GM12892 (cell line): ENCODE results near the gene SLC4A11.

Source experiments
- DNase-seq: peaks from one replicate; pipeline ENCODE4 v3.0.0; 2011; ENCODE audit not compliant: insufficient read length
- FAIRE-seq: peaks from 2 replicates; lab custom pipeline; 2011; peaks lifted over from hg19 to GRCh38; lab: Jason Lieb, UNC
- POLR2A ChIP-seq: IDR thresholded peaks from 2 replicates; pipeline ENCODE4 v1.6.1; 2011; ENCODE audit warnings: low read depth, low read length, control low read depth
- POLR2AphosphoS5 ChIP-seq: IDR thresholded peaks from 2 replicates; pipeline ENCODE4 v1.6.1; 2011; ENCODE audit warnings: low read depth, low read length, control low read depth
- TAF1 ChIP-seq: IDR thresholded peaks from 2 replicates; pipeline ENCODE4 v1.6.1; 2011; ENCODE audit warnings: low read depth, mild to moderate bottlenecking, control low read depth, low read length, borderline replicate concordance

SLC4A11 gene

GRCh38 chr20:3208786-3209256 lies 30.2 kb downstream of the SLC4A11 start:
- no peak for DNase-seq
- peak; percentile 76 for FAIRE-seq

DNA sequence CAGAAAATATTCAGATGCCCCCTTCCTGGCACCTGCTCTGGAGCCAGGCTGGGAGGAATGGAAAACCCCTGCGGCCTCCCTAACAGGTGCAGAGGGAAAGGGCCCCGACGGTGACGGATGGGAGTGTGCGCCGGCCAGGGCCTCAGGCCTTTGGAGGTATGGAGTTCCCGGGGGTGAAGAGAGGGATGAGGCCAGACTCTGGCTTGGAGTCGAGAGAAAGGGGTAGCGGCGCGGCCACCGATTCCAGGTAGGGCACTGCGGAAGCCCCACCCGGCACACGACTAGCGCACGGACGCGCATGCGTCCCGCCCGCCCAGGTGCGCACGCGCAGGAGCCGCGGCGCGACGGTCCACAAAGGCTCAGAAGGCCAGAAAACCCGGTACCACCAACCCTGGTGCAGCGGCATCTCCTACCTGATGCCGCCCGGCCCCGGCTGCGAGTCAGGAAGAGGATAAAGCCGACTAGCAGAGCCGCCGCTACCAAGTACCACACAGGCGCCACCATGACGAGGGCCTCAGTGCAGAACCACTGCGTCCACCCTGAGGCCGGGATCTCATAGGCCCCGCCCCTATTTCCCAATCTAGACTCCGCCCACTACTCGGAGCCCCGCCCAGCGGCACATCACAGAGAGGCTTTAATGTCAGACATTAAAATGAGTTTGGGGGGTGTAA lies 34.7 kb downstream of the SLC4A11 start, which contains the start of gene DDRGK1:
Gene DDRGK1, minus strand, starts transcription at position 559 of the 671 bp plus-strand sequence. Its CDS starts 55 bp downstream, at position 504.
- peak; percentile 63 for TF ChIP-seq POLR2AphosphoS5
- peak; percentile 77; the same call in 1 of the 2 replicates for TF ChIP-seq POLR2A
- peak; percentile 57 for TF ChIP-seq TAF1
- FAIRE-seq: peak; percentile 95

More at GRCh38 chr20:3208786-3209256, 30.2 kb downstream of the SLC4A11 start:
- TF ChIP-seq POLR2A (no peak), POLR2AphosphoS5 (no peak), TAF1 (no peak)

GRCh38 chr20:3203315-3204123 lies 35.5 kb downstream of the SLC4A11 start:
- FAIRE-seq (peak; percentile 57), DNase-seq (no peak)
- TF ChIP-seq POLR2A: no peak; the same call in 1 of the 2 replicates
- no peak for TF ChIP-seq POLR2AphosphoS5
- TF ChIP-seq TAF1: no peak

More for the DNA sequence above, 34.7 kb downstream of the SLC4A11 start, which contains the start of gene DDRGK1:
- DNase-seq: peak; percentile 91

- TF ChIP-seq TAF1: no peak
- no peak for TF ChIP-seq POLR2A
- TF ChIP-seq POLR2AphosphoS5: no peak
- no peak for FAIRE-seq
Observed at GRCh38 chr20:3202965-3203314, 36.0 kb downstream of the SLC4A11 start.

GRCh38 chr20:3199976-3200755 lies 38.8 kb downstream of the SLC4A11 start:
- FAIRE-seq (no peak), DNase-seq (no peak)
- TF ChIP-seq POLR2A: no peak
- TF ChIP-seq TAF1: no peak
- no peak for TF ChIP-seq POLR2AphosphoS5

More at GRCh38 chr20:3202965-3203314, 36.0 kb downstream of the SLC4A11 start:
- DNase-seq: no peak

DNA sequence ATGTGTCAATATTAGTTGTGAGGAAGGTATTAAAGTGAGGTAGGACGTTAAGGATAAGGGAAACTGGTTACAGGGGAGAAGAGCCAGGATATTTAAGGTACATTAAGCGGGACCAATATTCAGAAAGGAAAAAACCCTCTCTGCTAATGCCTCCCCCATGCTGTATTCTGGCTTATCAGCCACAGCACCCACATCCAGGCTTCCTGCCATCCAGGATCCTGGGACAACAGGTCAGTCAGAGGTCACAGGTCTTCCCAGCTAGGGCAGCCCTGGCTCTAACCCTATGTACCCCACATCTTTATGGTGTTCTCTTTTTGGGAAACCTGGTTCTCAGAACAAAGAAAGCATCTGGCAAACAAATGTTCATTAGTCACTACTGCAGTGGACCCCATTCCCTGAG lies 39.8 kb downstream of the SLC4A11 start:
- TF ChIP-seq POLR2AphosphoS5 (no peak), TAF1 (no peak), POLR2A (no peak)
- no peak for FAIRE-seq
- DNase-seq: no peak

DNA sequence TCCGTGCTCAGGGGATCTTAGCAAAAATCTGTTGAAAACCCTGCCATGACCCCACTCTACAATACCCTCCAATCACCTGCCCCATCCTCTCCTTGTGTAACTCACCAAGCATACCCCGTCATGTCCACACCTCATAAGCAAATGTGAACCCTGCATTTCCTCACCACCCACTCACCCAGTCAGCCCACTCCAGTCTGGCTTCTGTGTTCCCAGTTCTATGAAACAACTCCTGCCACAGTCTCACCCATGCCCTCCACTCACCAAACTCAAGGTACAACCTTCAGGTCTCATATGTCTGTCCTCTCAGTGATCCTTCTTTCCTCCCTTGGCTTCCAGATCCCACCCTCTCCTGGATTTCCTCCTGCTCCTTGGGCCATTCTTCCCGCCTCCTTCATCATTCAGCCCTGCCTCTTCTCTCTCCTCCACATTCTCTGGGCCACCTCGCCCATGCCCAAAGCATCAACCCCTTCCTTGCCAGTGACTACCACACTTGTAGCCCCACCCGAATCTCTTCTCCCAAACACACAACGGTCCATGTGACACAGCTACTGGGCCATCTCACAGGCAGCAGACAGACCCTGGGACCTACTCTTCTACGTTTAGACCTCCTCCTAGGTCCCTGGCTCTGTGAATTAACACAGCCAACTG lies 43.3 kb downstream of the SLC4A11 start:
- FAIRE-seq (no peak), DNase-seq (no peak)
- no peak for TF ChIP-seq POLR2AphosphoS5
- no peak for TF ChIP-seq TAF1
- TF ChIP-seq POLR2A: no peak

GRCh38 chr20:3194617-3195280 lies 44.2 kb downstream of the SLC4A11 start:
- no peak for DNase-seq
- TF ChIP-seq POLR2AphosphoS5: no peak
- TF ChIP-seq TAF1: no peak
- TF ChIP-seq POLR2A: no peak
- no peak for FAIRE-seq

DNA sequence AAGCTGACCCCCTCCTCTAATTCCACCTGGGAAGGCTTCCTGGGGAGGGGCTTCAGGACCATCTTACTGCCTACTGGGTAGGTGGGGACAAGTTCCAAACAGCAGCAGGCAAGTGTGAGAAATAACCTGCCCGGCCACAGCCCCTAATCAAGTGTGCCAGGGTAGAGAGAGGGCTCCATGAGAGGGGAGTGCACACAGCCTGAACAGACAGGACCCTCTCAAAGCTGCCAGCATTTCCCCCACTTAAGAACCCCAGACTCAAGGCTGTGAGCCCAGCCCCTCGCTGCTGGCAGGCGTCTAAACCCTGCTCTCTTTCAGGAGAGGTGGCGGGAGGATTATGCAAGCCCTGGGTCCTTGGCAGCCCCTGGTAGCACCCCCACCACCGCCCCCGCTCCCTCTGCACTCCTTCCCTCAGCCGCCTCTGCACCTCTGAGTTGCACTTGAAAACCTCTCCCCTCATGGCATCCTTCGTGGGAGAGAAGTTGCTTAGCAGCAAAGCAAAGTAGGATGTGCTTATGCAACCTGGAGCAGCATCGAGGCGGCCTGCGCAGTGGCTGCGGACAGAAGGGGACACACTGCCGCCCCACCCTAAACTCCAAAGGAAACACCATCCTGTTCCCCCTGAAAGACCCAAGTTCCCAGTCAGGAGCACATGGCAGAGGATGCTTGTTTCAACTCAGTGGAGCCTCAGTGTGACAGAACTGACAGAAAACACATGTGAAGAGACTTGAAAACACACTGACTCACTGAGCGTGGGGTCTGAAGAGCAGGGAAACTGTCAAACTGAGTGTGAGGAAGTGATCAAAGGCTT lies 45.0 kb downstream of the SLC4A11 start:
- no peak for TF ChIP-seq TAF1
- no peak for TF ChIP-seq POLR2AphosphoS5
- no peak for TF ChIP-seq POLR2A
- DNase-seq: no peak
- no peak for FAIRE-seq
